Lower leg skin (tissue), 3 donors: Measurements from ENCODE around the gene IPO11.

ENCODE experiments used
- POLR2A ChIP-seq, 2 donors: fragments of 450-650 bp; IDR thresholded peaks; one replicate each; pipeline ENCODE4 v1.6.1; 2016 to 2017; ENCODE audit warnings: antibody characterized with exemption in 2 of 2, mild to moderate bottlenecking in 1 of 2, moderate library complexity in 1 of 2
- TF ChIP-seq, protein P1 (sequence below), 3 donors: fragments of 450-650 bp; IDR thresholded peaks; one replicate each; pipeline ENCODE4 v1.5.1; 2016; ENCODE audit warnings: antibody characterized with exemption in 3 of 3, mild to moderate bottlenecking in 3 of 3, moderate library complexity in 2 of 3

DNA sequence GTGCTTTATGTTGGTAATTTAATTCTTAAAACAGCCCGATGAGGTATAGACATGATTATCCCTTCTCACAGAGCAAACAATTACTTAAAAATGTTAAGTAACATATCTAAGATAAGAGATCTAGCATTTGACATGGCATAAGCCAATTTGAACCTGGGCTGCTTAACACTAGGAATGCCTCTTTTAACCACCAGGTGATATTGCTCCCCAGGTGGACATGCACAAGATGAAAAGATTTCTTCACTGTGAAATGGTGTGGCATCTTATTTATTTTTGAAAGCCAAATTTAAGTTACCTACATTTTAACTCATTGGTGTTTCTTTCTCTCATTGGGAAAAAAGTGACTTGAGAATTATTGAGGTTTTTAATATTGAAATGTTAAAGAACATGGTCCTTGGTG lies 150.3 kb downstream of the IPO11 start:
- TF ChIP-seq, protein P1, sequence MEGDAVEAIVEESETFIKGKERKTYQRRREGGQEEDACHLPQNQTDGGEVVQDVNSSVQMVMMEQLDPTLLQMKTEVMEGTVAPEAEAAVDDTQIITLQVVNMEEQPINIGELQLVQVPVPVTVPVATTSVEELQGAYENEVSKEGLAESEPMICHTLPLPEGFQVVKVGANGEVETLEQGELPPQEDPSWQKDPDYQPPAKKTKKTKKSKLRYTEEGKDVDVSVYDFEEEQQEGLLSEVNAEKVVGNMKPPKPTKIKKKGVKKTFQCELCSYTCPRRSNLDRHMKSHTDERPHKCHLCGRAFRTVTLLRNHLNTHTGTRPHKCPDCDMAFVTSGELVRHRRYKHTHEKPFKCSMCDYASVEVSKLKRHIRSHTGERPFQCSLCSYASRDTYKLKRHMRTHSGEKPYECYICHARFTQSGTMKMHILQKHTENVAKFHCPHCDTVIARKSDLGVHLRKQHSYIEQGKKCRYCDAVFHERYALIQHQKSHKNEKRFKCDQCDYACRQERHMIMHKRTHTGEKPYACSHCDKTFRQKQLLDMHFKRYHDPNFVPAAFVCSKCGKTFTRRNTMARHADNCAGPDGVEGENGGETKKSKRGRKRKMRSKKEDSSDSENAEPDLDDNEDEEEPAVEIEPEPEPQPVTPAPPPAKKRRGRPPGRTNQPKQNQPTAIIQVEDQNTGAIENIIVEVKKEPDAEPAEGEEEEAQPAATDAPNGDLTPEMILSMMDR (IDR thresholded peaks at IDR 0.05): no peak
- TF ChIP-seq POLR2A (IDR thresholded peaks at IDR 0.05): no peak
